Subcutaneous adipose tissue (tissue), 4 donors: ENCODE measurements around the gene HNRNPUL2. TPM values are rescaled to one million over a fixed set of nuclear protein-coding genes. Genes with fewer than 3 reads are reported as not detected.

Experiments
- total RNA-seq, 4 donors: library from RNA; depleted of rRNA; stranded (reverse); fragments of >200 nt; gene quantifications; one replicate each; pipeline ENCODE4 v1.1.0, GENCODE V29; 2016
- TF ChIP-seq, protein P1 (sequence below): fragments of 450-650 bp; IDR thresholded peaks from one replicate; pipeline ENCODE4 v1.5.1; 2016; ENCODE audit warnings: low read depth, mild to moderate bottlenecking, control low read depth, antibody characterized with exemption, moderate library complexity

HNRNPUL2 gene
- total RNA-seq: 10 to 100 TPM; 21.2 to 35.2 (median 29.3) TPM

DNA sequence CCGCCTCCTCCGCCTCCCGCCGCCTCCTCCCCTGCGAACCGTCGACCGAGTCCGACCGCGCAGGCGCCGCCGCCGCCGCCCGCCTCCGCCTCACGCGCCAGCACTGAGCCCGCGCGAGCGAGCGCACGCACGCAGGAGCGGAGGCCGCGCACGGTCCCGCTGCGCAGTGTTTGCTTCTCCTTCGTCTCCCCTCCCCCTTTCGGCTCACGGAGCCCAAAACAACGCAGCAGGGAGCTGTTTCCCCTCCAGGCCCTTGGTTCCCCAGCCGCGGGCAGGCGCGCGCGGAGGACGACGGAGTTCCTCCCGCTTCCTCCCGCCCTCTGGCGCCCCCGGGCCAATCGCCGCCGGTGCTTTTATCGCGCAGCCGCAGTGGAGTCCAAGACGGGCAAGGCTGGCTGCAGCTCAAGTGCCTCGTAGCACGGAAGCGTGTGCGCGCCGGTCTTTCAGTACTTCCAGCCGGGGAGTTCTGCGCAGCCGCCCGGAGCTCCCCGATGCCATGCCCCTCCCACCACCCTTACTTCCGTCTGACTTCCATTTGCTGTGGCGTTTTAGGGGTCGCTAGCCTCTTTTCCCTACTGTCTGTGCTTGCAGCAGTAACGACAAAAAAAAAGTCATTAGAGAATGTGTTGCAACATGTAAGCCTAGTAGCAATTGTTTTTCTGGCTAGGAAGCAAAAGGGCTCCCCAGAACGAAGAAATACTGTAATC is at the start of gene HNRNPUL2:
Gene HNRNPUL2, minus strand, starts transcription at position 293 of the 707 bp plus-strand sequence. CDS start 301 bp downstream, outside the sequence.
- TF ChIP-seq, protein P1, sequence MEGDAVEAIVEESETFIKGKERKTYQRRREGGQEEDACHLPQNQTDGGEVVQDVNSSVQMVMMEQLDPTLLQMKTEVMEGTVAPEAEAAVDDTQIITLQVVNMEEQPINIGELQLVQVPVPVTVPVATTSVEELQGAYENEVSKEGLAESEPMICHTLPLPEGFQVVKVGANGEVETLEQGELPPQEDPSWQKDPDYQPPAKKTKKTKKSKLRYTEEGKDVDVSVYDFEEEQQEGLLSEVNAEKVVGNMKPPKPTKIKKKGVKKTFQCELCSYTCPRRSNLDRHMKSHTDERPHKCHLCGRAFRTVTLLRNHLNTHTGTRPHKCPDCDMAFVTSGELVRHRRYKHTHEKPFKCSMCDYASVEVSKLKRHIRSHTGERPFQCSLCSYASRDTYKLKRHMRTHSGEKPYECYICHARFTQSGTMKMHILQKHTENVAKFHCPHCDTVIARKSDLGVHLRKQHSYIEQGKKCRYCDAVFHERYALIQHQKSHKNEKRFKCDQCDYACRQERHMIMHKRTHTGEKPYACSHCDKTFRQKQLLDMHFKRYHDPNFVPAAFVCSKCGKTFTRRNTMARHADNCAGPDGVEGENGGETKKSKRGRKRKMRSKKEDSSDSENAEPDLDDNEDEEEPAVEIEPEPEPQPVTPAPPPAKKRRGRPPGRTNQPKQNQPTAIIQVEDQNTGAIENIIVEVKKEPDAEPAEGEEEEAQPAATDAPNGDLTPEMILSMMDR: no peak

DNA sequence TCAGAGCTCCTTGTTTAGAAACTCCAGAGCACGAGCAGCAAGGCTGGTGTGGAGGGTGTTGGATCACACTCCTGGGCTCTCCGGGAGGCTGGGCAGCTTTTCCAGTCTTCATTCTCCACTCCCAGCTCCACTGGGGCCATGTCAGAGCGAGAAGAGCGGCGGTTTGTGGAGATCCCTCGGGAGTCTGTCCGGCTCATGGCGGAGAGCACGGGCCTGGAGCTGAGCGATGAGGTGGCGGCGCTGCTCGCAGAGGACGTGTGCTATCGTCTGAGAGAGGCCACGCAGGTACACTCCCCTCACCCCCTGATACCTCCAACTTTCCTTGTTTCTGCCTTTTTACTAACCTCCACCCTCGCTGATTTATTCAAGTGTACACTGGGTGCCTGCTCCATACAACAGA is 48.4 kb upstream of the HNRNPUL2 start:
- TF ChIP-seq, protein P1: no peak

DNA sequence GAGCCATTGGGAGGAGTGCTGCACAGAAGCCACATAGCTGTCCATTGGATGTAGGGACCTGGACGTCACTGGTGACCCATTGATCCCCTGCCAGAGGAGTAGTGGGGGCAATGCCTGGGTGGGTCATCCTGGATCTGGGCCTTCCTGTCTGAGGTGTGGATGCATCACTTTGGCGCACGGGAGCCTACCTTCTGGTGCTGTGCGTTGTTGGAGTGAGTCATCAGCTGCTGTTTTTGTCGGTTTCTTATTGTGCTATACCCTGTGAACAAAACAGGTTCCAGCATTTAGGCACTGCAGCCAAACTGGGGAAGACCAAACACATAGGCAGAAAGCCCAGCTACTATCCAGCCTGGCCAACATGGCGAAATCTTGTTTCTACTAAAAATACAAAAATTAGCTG is 47.1 kb upstream of the HNRNPUL2 start:
- TF ChIP-seq, protein P1: no peak

- TF ChIP-seq, protein P1: no peak
These were observed 44.1 kb upstream of the HNRNPUL2 start, which contains the start of gene TAF6L for GRCh38 chr11:62771144-62772021. Gene TAF6L, plus strand, starts transcription at chr11:62771396. Its CDS starts 4,388 bp downstream, at chr11:62775784.

DNA sequence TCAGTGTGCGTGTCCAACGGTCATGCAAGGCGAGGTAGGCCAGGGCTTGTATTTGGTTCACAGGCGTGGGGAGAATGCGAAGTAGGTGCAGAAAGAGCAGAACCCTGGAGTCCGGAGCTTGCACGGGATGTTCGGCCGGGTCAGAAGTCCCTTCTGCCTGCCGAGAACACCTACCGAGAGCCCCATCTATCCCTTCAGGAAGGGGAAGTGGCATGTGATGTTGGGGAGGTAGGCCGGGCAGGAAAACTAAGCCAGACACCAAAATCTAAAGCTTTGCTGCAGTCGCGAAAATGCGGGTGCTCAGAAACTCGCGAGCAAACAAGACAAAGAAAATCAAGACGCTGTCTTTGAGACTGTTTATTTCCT is 43.5 kb upstream of the HNRNPUL2 start:
- TF ChIP-seq, protein P1: no peak

DNA sequence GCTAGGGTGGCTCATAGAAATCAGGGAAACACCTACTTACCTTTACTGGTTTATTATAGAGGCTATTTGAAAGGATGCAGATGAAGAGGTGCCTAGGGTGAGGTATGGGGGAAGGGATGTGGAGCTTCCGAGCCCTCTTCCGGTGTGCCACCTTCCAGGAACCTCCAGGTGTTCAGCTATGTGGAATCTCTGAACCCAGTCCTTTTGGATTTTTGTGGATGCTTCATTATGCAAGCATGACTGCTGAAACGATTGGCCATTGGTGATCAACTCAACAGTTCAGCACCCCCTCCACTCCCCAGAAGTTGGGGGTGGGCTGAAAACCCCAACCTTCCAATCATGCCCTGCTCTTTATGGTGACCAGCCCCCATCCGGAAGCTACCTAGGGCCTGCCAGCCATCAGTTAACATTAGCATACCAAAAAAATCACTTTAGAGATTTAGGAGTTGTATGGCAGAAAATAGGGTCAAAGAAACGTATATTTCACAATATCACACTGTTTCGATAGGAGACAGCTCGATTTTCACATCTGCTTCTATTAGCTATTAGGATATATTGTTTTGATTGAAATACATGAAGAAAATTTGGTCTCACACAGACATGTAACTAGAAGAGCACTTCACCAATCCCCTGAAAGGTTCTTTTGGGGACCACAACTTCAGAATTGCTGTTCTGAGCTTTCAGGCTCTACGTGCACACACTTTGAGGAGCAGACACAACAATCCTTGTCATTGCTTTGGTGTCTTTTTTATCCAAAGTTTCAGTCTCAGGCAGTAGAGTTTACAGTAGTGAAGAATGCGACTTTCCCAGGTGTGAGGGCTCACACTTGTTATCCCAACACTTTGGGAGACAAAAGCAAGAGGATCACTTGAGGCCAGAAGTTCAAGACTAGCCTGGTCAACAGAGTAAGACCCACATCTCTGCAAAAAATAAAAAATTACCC is 30.9 kb upstream of the HNRNPUL2 start:
- TF ChIP-seq, protein P1: no peak
